SIG-M5 (cell line): ENCODE data around the gene NDRG4.

Experiments
- DNase-seq: peaks from one replicate; lab custom pipeline; 2025; lab: John Stamatoyannopoulos, UW

NDRG4 gene

DNA sequence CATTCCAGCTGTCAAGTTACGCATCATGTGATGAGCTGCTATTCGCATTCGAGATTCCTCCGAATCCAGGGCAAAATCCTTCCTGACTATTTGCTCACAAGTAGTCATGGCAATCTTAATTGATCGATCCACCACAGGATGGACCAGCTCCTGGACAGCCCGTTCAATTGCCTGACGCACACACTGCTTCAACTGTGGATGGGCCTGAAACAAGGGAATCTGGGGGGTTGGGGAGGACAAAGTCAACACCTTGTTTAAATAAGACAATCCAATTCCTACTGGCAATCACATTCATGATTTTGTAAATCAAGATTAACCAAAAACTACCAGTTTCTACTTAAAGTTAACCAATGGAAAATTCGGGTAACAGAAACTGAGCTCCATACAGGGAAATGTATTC is 43.7 kb downstream of the NDRG4 start:
- DNase-seq = no peak

DNA sequence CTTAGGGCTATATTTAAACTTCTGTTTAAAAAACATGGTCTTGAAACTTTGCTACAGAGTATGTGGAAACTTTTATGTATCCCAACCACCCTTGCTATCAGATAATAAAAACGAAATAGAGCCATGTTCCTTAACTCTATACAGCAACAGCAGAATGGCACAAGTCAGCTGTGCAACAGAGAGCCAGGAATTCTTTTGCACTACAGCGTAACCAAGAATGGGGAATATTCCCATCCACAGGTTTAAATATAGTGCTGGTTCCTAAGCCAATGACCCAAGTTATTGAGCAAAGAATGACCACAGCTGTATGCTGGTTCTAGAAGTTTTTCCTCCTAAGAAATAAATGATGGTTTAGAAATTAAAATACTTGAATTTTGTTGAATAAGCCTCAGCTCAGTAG is 48.4 kb downstream of the NDRG4 start:
- no peak for DNase-seq

DNA sequence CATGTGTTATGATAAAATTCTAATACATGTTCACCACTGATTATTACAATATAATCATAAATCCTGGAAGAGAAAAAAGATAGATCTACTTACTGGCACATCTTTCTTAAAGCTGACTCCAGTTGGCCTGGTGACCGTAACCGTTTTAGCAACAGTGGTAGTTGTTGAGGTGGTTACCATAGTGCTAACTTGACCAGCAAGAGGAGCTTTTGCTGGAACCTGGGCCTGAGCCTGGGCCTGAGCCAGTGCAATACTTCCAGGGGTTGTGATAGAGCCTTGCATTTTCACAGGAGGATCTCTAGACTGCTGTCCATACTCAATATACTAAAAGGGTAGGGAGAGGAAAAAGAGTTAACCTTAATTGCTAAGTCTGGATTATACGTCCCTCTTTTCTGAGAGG is 51.6 kb downstream of the NDRG4 start:
- DNase-seq = no peak

DNA sequence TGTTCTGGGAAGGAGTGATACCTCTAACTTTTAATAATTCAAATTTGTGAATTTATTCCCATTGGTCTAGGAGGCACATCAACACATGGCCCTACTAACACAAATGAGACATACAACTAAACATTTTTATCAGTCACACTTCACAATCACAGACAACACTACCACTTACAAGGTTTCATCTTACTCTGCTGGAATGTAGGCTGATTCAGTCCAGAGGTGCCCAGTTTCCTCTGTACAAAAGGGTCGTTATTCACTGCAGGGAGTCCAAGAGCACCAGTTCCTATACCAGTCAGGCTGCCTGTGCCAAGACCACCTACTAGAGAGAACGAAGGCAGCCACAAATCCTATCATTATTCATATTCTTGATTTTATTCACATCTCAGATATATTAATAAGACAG is 56.7 kb downstream of the NDRG4 start:
- no peak for DNase-seq
